Lung (tissue), 12 donors: Measurements from ENCODE around the gene MAN1B1. TPM values are rescaled to one million over a fixed set of nuclear protein-coding genes. Genes with fewer than 3 reads are reported as not detected.

Experiments
- ATAC-seq: fragments of 200-7000 bp; cut with Tn5 transposase; one replicate; pipeline ENCODE4 v1.9.1; 2020; ENCODE audit warnings: moderate number of reproducible peaks; ENCODE audit not compliant: insufficient read depth, low FRiP score
- DNase-seq, 3 donors: peaks; one replicate each; pipeline ENCODE4 v3.0.0-alpha.2; 2013 to 2017
- H3K27ac ChIP-seq, 2 donors: one replicate each; pipeline ENCODE4 v1.5.1; 2013; ENCODE audit warnings: mild to moderate bottlenecking in 2 of 2, moderate library complexity in 2 of 2, control low read depth in 1 of 2, inconsistent platforms in 1 of 2, low read depth in 1 of 2, low read length in 1 of 2
- H3K27me3 ChIP-seq, 3 donors: one replicate each; pipeline ENCODE4 v1.5.1; 2013; ENCODE audit warnings: low read length in 2 of 3; ENCODE audit not compliant: control insufficient read depth in 3 of 3, insufficient read depth in 3 of 3
- H3K36me3 ChIP-seq, 4 donors: one replicate each; pipeline ENCODE4 v1.5.1; 2013; ENCODE audit warnings: low read length in 4 of 4, mild to moderate bottlenecking in 1 of 4, moderate library complexity in 1 of 4; ENCODE audit not compliant: control insufficient read depth in 4 of 4, insufficient read depth in 4 of 4
- H3K4me1 ChIP-seq, 5 donors: one replicate each; pipeline ENCODE4 v1.5.1; 2013; ENCODE audit warnings: low read length in 5 of 5, mild to moderate bottlenecking in 2 of 5, moderate library complexity in 1 of 5; ENCODE audit not compliant: control insufficient read depth in 5 of 5, insufficient read depth in 5 of 5
- H3K4me3 ChIP-seq: one replicate; pipeline ENCODE4 v1.5.1; 2013; ENCODE audit warnings: mild to moderate bottlenecking, control low read depth, moderate library complexity
- H3K9ac ChIP-seq, 2 donors: one replicate each; pipeline ENCODE4 v1.5.1; 2013; ENCODE audit warnings: low read length in 2 of 2, control low read depth in 1 of 2; ENCODE audit not compliant: insufficient read depth in 1 of 2
- H3K9me3 ChIP-seq, 4 donors: one replicate each; pipeline ENCODE4 v1.5.1; 2013; ENCODE audit warnings: low read length in 3 of 4, mild to moderate bottlenecking in 1 of 4, moderate library complexity in 1 of 4; ENCODE audit not compliant: control insufficient read depth in 4 of 4, insufficient read depth in 3 of 4
- WGBS, 2 donors: extraction: QIAGEN DNeasy Blood & Tissue Kit; methylation state at CpG; one replicate each; pipeline ENCODE4 v1.1.7; 2013; 5-methylcytosine and 5-hydroxymethylcytosine counted together
- polyA plus RNA-seq, 2 donors: library from polyadenylated mRNA; stranded (reverse); fragments of 200-250 nt; gene quantifications; one replicate each; pipeline ENCODE4 v1.2.1, GENCODE V29; 2013
- total RNA-seq, 2 donors: library from RNA; depleted of rRNA in 1 of 2; stranded (reverse); fragments of >200 nt in 1 of 2; gene quantifications; one replicate each; pipeline ENCODE4 v1.2.1, GENCODE V29; 2014 to 2021
- TF ChIP-seq, protein P1 (sequence below): IDR thresholded peaks from 2 replicates; pipeline ENCODE4 v1.5.1; 2012; ENCODE audit warnings: mild to moderate bottlenecking; ENCODE audit errors: control extremely low read depth, extremely low read depth
- donor health status: control.
- donor health status: control.
- donor health status: Bipolar disorder and iron deficiency.
- donor health status: healthy.
- donor health status: DM: yes; HTN: yes; CAD: no.

MAN1B1 gene
- total and polyA plus RNA-seq, 4 donors, result 40.3 to 70.9 (median 56.8) TPM

DNA sequence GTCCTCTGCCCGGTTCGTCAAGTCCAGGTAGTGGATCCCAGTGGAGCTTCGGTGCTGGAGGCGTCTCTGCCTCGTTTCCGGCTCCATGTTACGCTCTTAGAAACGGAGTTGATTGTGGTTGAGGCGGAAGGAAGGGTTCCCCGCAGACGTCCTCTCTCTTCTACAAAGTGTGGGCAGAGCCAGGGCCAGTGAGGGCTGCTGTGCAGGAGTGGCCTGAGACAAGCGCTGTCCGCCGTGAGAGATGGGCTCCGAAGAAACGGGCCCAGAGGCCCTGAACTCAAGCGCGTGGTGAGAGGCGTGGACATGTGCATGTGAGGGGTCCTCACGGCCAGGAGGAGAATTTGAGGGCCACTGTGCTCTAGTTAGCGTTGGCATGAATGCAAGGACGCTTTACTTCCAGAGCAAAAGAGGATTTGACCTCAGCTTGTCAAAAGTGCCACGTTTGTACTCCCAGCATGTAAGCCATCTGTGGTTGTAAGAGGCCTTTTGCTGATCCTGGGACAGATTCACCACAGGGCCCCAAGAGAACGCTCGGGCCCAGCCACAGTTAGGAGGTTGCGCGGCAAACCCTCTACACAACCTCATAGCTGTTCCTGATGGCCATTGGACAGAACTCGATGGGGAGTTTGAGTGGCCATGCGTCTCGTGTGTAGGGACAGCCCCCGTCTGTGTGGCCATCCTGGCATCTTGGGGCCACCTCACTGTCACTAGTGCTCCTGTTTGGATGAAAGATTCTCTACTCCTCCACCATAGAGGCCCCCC, 10.2 kb downstream of the MAN1B1 start:
- H3K4me1 ChIP-seq, result no peaks in the 10 kb centered on the region
- H3K27ac ChIP-seq, result no peak overlapping the region
- peaks cover 5 to 47% (median 32%) of the 10 kb centered on the region in 4 donors for H3K36me3 ChIP-seq
- H3K9me3 ChIP-seq, result peaks cover 0 to 2% (median under 1%) of the 10 kb centered on the region in 4 donors
- TF ChIP-seq, protein P1, sequence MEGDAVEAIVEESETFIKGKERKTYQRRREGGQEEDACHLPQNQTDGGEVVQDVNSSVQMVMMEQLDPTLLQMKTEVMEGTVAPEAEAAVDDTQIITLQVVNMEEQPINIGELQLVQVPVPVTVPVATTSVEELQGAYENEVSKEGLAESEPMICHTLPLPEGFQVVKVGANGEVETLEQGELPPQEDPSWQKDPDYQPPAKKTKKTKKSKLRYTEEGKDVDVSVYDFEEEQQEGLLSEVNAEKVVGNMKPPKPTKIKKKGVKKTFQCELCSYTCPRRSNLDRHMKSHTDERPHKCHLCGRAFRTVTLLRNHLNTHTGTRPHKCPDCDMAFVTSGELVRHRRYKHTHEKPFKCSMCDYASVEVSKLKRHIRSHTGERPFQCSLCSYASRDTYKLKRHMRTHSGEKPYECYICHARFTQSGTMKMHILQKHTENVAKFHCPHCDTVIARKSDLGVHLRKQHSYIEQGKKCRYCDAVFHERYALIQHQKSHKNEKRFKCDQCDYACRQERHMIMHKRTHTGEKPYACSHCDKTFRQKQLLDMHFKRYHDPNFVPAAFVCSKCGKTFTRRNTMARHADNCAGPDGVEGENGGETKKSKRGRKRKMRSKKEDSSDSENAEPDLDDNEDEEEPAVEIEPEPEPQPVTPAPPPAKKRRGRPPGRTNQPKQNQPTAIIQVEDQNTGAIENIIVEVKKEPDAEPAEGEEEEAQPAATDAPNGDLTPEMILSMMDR, result no peak
- 95% methylated on average over 31 of the region's 31 CpGs for WGBS, 2 donors
- no peak overlapping the region for H3K9ac ChIP-seq
- DNase-seq (no peak), ATAC-seq (no peak)
- H3K4me3 ChIP-seq, result no peak overlapping the region
- H3K27me3 ChIP-seq, result no peaks in the 10 kb centered on the region

DNA sequence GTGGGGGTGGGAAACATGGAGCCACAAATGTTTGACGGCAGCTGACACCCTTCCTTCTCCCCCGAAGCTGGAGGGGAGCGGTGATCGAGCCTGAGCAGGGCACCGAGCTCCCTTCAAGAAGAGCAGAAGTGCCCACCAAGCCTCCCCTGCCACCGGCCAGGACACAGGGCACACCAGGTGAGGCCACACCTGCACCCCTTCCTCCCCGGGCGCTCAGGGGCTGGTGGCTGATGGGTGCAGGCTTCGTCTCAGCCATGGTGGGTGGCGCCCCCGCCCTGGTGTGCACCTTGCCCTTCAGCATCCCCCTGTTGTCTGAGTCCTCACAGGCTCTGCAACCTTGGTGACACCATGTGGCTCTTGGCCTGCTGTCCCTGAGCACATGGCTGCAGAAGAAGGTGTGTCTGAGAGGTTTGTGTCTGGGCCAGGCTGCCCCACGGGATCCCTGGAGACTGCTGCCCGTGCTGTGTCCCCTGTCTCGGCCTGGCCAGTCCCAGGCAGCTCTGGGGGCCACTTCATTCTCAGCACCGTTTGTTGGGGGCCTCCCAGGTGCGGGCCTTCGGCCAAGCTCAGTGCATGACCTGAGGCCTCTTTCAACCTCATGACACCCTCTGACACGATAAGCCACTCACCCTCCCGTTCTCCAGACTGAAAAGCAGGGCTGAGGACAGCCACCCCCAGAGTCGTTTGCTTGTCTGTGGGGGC, 11.1 kb downstream of the MAN1B1 start:
- ATAC-seq (no peak), DNase-seq (no peak)
- H3K4me3 ChIP-seq, result no peak overlapping the region
- H3K4me1 ChIP-seq, result no peaks in the 10 kb centered on the region
- 94 to 96% methylated on average over 20 of the region's 20 CpGs for WGBS, 2 donors
- no peak overlapping the region for H3K27ac ChIP-seq
- no peak overlapping the region for H3K9ac ChIP-seq
- H3K9me3 ChIP-seq, result peaks cover 0 to 4% (median 2%) of the 10 kb centered on the region in 4 donors
- H3K36me3 ChIP-seq, result peaks cover 6 to 57% (median 40%) of the 10 kb centered on the region in 4 donors
- H3K27me3 ChIP-seq, result no peaks in the 10 kb centered on the region
- TF ChIP-seq, protein P1, result no peak

DNA sequence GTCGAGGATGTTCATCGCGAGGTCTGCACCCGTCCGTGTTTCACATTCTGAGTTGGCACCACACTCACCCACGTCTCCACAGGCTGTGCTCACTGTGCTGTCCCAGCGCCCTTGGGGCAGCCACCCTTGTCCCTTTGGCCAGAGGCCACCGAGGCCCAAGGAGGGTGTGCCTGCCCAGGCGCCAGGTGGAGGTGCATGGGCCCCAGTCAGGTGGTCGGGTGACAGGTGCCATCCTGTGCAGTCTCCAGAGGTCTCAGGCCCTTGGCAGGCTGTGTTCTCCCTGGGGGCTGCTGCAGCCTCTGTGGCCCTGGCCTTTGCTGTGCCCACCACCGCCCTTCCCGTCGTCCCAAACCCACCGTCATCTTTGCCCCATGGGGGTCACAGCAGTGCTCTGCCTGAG, 12.4 kb downstream of the MAN1B1 start:
- no peaks in the 10 kb centered on the region for H3K27me3 ChIP-seq
- DNase-seq (no peak), ATAC-seq (no peak)
- H3K9ac ChIP-seq, result no peak overlapping the region
- H3K36me3 ChIP-seq, result peaks cover 11 to 66% (median 51%) of the 10 kb centered on the region in 4 donors
- peaks cover 0 to 6% (median 2%) of the 10 kb centered on the region in 4 donors for H3K9me3 ChIP-seq
- H3K4me3 ChIP-seq, result no peak overlapping the region
- H3K4me1 ChIP-seq, result no peaks in the 10 kb centered on the region
- TF ChIP-seq, protein P1, result no peak
- no peak overlapping the region for H3K27ac ChIP-seq
- WGBS, 2 donors, result 90 to 96% methylated on average over 14 of the region's 14 CpGs
